HepG2 (cell line): Measurements from ENCODE around the gene RBM12. TPM values are rescaled to one million over a fixed set of nuclear protein-coding genes. Genes with fewer than 3 reads are reported as not detected.

Experiments used
- CENPT ChIP-seq: sonication (generic); formaldehyde crosslinking; IDR thresholded peaks from 2 replicates; pipeline ENCODE4 v1.8.0; 2022; ENCODE audit warnings: low read depth, mild to moderate bottlenecking, moderate library complexity, missing genetic modification reagents
- CENPX ChIP-seq: sonication (generic); formaldehyde crosslinking; IDR thresholded peaks from 2 replicates; pipeline ENCODE4 v1.9.0; 2021; ENCODE audit warnings: mild to moderate bottlenecking, missing genetic modification reagents, moderate library complexity
- E2F5 ChIP-seq: sonication (generic); formaldehyde crosslinking; conservative IDR thresholded peaks from 2 replicates; pipeline ENCODE4 v1.4.0; 2020; ENCODE audit warnings: missing genetic modification reagents
- HOXA5 ChIP-seq: sonication (generic); formaldehyde crosslinking; IDR thresholded peaks from 2 replicates; pipeline ENCODE4 v1.4.0; 2020; ENCODE audit warnings: missing genetic modification reagents
- HOXA9 ChIP-seq: sonication (generic); formaldehyde crosslinking; IDR thresholded peaks from 2 replicates; pipeline ENCODE4 v1.8.1; 2022; ENCODE audit warnings: missing genetic modification reagents, mild to moderate bottlenecking, moderate library complexity, borderline replicate concordance
- NAIF1 ChIP-seq: sonication (generic); formaldehyde crosslinking; IDR thresholded peaks from 2 replicates; pipeline ENCODE4 v1.5.0; 2020; ENCODE audit warnings: mild to moderate bottlenecking, missing genetic modification reagents, borderline replicate concordance
- PITX1 ChIP-seq: sonication (generic); formaldehyde crosslinking; IDR thresholded peaks from 2 replicates; pipeline ENCODE4 v1.5.1; 2020; ENCODE audit warnings: mild to moderate bottlenecking, missing genetic modification reagents
- SIN3B ChIP-seq: fragments of 150-350 bp; IDR thresholded peaks from 2 replicates; pipeline ENCODE4 v1.6.1; 2014; ENCODE audit warnings: low read length
- SOX5 ChIP-seq: IDR thresholded peaks from 2 replicates; pipeline ENCODE4 v1.6.1; 2016; ENCODE audit warnings: borderline replicate concordance
- SP4 ChIP-seq: sonication (generic); formaldehyde crosslinking; IDR thresholded peaks from 2 replicates; pipeline ENCODE4 v1.8.1; 2023; ENCODE audit warnings: mild to moderate bottlenecking, missing genetic modification reagents
- TBP ChIP-seq: sonication (generic); formaldehyde crosslinking; IDR thresholded peaks from 2 replicates; pipeline ENCODE4 v1.5.0; 2020; ENCODE audit warnings: missing genetic modification reagents
- TBX3 ChIP-seq: fragments of 450-650 bp; IDR thresholded peaks from 2 replicates; pipeline ENCODE4 v1.6.1; 2017; ENCODE audit warnings: antibody characterized with exemption, mild to moderate bottlenecking, inconsistent platforms, borderline replicate concordance
- THYN1 ChIP-seq: sonication (generic); formaldehyde crosslinking; IDR thresholded peaks from 2 replicates; pipeline ENCODE4 v1.8.1; 2023; ENCODE audit warnings: low read depth, mild to moderate bottlenecking, moderate library complexity, missing genetic modification reagents, borderline replicate concordance
- ZFY ChIP-seq: sonication (generic); formaldehyde crosslinking; IDR thresholded peaks from 2 replicates; pipeline ENCODE4 v1.4.0; 2020; ENCODE audit warnings: missing genetic modification reagents
- ZNF484 ChIP-seq: sonication (generic); formaldehyde crosslinking; IDR thresholded peaks from 2 replicates; pipeline ENCODE4 v1.5.1; 2020; ENCODE audit warnings: mild to moderate bottlenecking, low read depth, missing genetic modification reagents, borderline replicate concordance
- ZNF576 ChIP-seq: sonication (generic); formaldehyde crosslinking; IDR thresholded peaks from 2 replicates; pipeline ENCODE4 v1.4.0; 2020; ENCODE audit warnings: mild to moderate bottlenecking, missing genetic modification reagents
- ZNF672 ChIP-seq: sonication (generic); formaldehyde crosslinking; IDR thresholded peaks from 2 replicates; pipeline ENCODE4 v1.8.1; 2022; ENCODE audit warnings: missing genetic modification reagents
- ZNF766 ChIP-seq: sonication (generic); formaldehyde crosslinking; IDR thresholded peaks from 2 replicates; pipeline ENCODE4 v1.5.0; 2020; ENCODE audit warnings: missing genetic modification reagents, borderline replicate concordance
- ZXDC ChIP-seq: sonication (generic); formaldehyde crosslinking; IDR thresholded peaks from 2 replicates; pipeline ENCODE4 v1.5.0; 2020; ENCODE audit warnings: mild to moderate bottlenecking, missing genetic modification reagents
- polyA plus RNA-seq, 8 experiments: library from polyadenylated mRNA; depleted of rRNA in 3 of 8; stranded (reverse) in 7 of 8; unstranded in 1 of 8; fragments of >200 nt; fragmentation: Illumina TruSeq in 4 of 8; extraction: Trizol in 4 of 8; gene quantifications; 2 replicates each; pipeline versions ENCODE4 v1.2.1 to v1.2.3, GENCODE V29; 2011 to 2016; ENCODE audit warnings: low read depth in 4 of 8, missing spikeins in 1 of 8, mixed read lengths in 1 of 8; ENCODE audit not compliant: insufficient read depth in 1 of 8
- total RNA-seq, 5 experiments: library from RNA; depleted of rRNA; stranded (reverse); fragments of >200 nt; fragmentation: Illumina TruSeq; extraction: Trizol; gene quantifications; 2 replicates each; pipeline ENCODE4 v1.2.3, GENCODE V29; 2016; ENCODE audit warnings: low read depth in 1 of 5
- TF ChIP-seq, protein P1 (sequence below): sonication (generic); formaldehyde crosslinking; IDR thresholded peaks from 2 replicates; pipeline ENCODE4 v1.8.0; 2023; ENCODE audit warnings: mild to moderate bottlenecking, missing genetic modification reagents
- TF ChIP-seq, protein P2 (sequence below): sonication (generic); formaldehyde crosslinking; IDR thresholded peaks from 2 replicates; pipeline ENCODE4 v1.5.0; 2020; ENCODE audit warnings: mild to moderate bottlenecking, missing genetic modification reagents

RBM12 gene
- total and polyA plus RNA-seq, 2 of the 13 experiments (the other 11 are each of a cell fraction or from before 2014, with no cell fraction given), result 97.9 to 104 TPM

DNA sequence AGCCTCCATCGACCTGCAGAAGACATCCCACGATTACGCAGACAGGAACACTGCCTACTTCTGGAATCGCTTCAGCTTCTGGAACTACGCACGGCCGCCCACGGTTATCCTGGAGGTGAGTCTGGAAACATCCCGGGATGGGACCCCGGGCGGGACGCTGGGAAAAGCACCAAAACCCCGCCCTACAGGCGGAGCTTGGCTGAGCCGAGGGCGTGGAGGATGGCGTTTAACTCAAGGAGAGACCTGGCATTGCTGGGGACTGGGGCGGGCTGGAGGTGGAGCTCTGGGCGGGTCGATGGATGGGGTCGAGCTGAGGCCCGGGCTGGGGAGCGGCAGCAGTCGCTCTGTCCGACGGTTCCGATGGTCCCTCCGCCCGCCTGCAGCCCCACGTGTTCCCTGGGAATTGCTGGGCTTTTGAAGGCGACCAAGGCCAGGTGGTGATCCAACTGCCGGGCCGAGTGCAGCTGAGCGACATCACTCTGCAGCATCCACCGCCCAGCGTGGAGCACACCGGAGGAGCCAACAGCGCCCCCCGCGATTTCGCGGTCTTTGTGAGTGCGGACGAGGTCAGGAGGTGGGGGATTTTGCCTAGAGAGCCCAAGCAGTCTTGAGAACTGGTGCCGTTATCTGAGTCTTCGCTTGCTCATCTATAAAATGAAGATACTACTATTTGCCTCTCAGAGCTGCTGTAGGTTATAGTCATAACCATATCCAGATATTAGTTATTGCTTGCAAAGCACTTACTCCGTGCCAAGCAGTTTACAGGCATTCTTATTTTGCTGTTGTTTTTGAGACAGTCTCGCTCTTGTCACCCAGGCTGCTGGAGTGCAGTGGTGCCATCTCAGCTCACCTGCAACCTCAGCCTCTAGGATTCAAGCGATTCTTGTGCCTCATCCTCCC is 45.3 kb downstream of the RBM12 start (continued):
- TF ChIP-seq E2F5 (CRISPR knock-in tag) (peak; percentile 80; the same call in 1 of the 2 replicates), PITX1 (CRISPR knock-in tag) (peak; percentile 89), CENPT (CRISPR knock-in tag) (peak; percentile 63; the same call in 1 of the 2 replicates), TBP (peak; percentile 85; the same call in 1 of the 2 replicates), SOX5 (CRISPR knock-in tag) (peak; percentile 45), ZXDC (CRISPR knock-in tag) (peak; percentile 88; the same call in 1 of the 2 replicates), CENPX (CRISPR knock-in tag) (no peak), THYN1 (no peak), SP4 (peak; percentile 95), ZNF766 (CRISPR knock-in tag) (peak; percentile 73; the same call in 1 of the 2 replicates), ZNF484 (CRISPR knock-in tag) (peak; percentile 85; the same call in 1 of the 2 replicates), TBX3 (no peak), HOXA5 (CRISPR knock-in tag) (peak; percentile 99), ZNF672 (CRISPR knock-in tag) (no peak), NAIF1 (no peak), SIN3B (no peak), ZFY (CRISPR knock-in tag) (peak; percentile 85), HOXA9 (no peak; the same call in 1 of the 2 replicates), ZNF576 (CRISPR knock-in tag) (peak; percentile 94)
- TF ChIP-seq, protein P1, sequence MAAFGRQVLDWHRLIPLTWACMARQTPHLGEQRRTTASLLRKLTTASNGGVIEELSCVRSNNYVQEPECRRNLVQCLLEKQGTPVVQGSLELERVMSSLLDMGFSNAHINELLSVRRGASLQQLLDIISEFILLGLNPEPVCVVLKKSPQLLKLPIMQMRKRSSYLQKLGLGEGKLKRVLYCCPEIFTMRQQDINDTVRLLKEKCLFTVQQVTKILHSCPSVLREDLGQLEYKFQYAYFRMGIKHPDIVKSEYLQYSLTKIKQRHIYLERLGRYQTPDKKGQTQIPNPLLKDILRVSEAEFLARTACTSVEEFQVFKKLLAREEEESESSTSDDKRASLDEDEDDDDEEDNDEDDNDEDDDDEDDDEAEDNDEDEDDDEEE (CRISPR knock-in tag), result peak; percentile 86; the same call in 1 of the 2 replicates
- TF ChIP-seq, protein P2, sequence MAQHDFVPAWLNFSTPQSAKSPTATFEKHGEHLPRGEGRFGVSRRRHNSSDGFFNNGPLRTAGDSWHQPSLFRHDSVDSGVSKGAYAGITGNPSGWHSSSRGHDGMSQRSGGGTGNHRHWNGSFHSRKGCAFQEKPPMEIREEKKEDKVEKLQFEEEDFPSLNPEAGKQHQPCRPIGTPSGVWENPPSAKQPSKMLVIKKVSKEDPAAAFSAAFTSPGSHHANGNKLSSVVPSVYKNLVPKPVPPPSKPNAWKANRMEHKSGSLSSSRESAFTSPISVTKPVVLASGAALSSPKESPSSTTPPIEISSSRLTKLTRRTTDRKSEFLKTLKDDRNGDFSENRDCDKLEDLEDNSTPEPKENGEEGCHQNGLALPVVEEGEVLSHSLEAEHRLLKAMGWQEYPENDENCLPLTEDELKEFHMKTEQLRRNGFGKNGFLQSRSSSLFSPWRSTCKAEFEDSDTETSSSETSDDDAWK, result no peak
